Epithelial cell of proximal tubule (primary cell): ENCODE data around the gene RICTOR. TPM values are rescaled to one million over a fixed set of nuclear protein-coding genes. Genes with fewer than 3 reads are reported as not detected.
A peak's percentile ranks its signal among the peaks of the same experiment; 100 is the strongest.

Experiments
- DNase-seq: peaks from one replicate; pipeline ENCODE4 v3.0.0-alpha.2; 2011; ENCODE audit warnings: low read depth
- H3K4me3 ChIP-seq: 2 replicates; pipeline ENCODE4 v1.5.1; 2011; ENCODE audit warnings: low read depth, mild to moderate bottlenecking, low read length
- CTCF ChIP-seq: conservative IDR thresholded peaks from 2 replicates; pipeline ENCODE4 v1.5.1; 2012; ENCODE audit warnings: low read depth, mild to moderate bottlenecking, low read length
- total RNA-seq: library from RNA; depleted of rRNA; stranded (reverse); fragments of >200 nt; gene quantifications from 2 replicates; pipeline ENCODE4 v1.2.3, GENCODE V29; 2015

The RICTOR gene
- total RNA-seq, 1 donor from 2014 or later: 13.8 TPM

GRCh38 chr5:39072925-39073766 is 1.1 kb downstream of the RICTOR start:
- peak overlapping the region; percentile 84 for H3K4me3 ChIP-seq
- no peak for TF ChIP-seq CTCF
- DNase-seq: no peak

DNA sequence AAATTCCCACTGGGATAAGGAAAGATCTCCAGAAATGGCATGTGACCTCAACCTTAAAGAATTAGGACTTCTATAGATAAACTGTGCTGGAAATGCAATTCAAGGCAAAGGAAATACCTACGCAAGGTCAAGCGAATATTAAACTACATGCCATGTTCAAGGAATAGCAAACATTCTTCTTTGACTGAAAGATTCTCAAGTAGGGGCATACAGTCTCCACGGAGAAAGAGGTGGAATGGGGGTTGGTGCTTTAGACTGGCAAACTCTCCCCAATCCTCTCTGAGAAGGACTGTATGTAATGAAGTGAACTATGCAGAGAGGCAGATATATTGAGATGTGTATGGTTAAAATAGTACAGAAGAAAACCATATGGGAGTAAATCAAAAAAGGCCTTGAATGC is 6.1 kb downstream of the RICTOR start:
- no peak for DNase-seq
- H3K4me3 ChIP-seq: no peak overlapping the region
- TF ChIP-seq CTCF: no peak

GRCh38 chr5:39064450-39064849 is 9.7 kb downstream of the RICTOR start:
- DNase-seq: no peak

DNA sequence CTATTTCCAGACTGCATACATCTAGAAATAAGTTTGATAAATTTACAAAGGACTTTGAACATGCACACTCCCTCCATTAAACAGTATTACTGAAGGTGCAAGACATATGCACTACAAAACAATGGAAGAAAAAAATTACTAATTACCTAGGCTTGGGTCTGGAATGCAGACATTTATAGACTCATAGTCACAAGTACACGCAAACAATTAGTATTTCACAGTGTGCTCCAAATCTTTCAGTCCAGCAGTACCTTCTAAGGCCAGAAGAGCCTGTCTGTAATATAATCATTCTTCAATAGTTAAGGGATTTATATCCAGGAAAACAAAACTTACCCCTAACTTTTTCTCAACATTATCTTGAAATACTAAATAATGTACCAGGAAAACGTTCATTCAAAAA is 11.2 kb downstream of the RICTOR start:
- DNase-seq: no peak
- H3K4me3 ChIP-seq: no peak overlapping the region
- TF ChIP-seq CTCF: no peak

More at GRCh38 chr5:39064450-39064849, 9.7 kb downstream of the RICTOR start:
- no peak for TF ChIP-seq CTCF
- no peak overlapping the region for H3K4me3 ChIP-seq

DNA sequence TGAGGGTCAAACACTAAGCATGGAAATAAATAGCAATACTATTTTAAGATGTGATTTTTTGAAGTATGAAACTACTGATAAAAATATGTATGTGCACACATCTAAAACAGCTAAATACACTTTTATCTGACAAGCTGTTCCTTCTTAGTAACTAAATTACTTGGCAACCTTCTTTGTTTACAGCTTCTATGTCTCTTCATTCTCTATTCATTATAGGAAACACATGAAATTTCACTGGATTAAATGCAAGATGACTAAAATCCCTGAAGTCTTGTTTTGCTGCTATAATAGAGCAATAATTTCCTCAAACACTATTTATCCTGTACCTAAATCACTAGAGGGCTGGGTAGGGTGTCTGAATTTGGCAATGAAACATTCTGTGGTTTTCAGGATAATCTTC is 11.7 kb downstream of the RICTOR start:
- DNase-seq: no peak
- no peak overlapping the region for H3K4me3 ChIP-seq
- no peak for TF ChIP-seq CTCF

GRCh38 chr5:39062104-39062503 is 12.1 kb downstream of the RICTOR start:
- H3K4me3 ChIP-seq: no peak overlapping the region
- TF ChIP-seq CTCF: no peak
- DNase-seq: no peak

DNA sequence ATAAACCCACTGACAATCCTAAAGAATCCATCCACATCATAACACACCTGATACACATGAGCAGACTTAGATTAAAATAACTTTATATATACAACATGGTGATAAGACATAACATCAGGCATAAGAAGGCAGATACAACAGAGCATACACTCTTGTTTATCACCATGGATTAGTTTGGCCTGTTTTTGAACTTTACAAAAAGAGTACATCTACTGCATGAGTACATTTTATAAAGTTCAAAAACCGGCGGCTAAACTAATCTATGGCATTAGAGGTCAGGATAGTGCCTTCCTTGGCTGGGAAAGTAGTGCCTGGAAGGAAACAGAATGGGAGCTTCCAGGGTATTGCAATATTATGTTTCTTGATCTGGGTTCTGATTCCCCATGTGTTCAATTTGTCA is 15.1 kb downstream of the RICTOR start:
- TF ChIP-seq CTCF: no peak
- no peak overlapping the region for H3K4me3 ChIP-seq
- DNase-seq: no peak
